T-helper 2 cell treated with Interferon-gamma antibody and Interleukin-4, amounts not matched to agents 100 ng/mL and 5 ng/mL, for 36 hours (primary cell): ENCODE data around the gene RD3L. TPM values are rescaled to one million over a fixed set of nuclear protein-coding genes. Genes with fewer than 3 reads are reported as not detected.

Source experiments
- intact Hi-C: fragments of 100-400 bp; cut with micrococcal nuclease; formaldehyde crosslinking; loops from one replicate; pipeline ENCODE4 v1.15.1; 2023
- total RNA-seq: library from RNA; stranded (reverse); gene quantifications from 2 replicates; pipeline ENCODE4 v1.2.3, GENCODE V29; 2022

The RD3L gene
- total RNA-seq, 1 donor from 2014 or later = not detected

DNA sequence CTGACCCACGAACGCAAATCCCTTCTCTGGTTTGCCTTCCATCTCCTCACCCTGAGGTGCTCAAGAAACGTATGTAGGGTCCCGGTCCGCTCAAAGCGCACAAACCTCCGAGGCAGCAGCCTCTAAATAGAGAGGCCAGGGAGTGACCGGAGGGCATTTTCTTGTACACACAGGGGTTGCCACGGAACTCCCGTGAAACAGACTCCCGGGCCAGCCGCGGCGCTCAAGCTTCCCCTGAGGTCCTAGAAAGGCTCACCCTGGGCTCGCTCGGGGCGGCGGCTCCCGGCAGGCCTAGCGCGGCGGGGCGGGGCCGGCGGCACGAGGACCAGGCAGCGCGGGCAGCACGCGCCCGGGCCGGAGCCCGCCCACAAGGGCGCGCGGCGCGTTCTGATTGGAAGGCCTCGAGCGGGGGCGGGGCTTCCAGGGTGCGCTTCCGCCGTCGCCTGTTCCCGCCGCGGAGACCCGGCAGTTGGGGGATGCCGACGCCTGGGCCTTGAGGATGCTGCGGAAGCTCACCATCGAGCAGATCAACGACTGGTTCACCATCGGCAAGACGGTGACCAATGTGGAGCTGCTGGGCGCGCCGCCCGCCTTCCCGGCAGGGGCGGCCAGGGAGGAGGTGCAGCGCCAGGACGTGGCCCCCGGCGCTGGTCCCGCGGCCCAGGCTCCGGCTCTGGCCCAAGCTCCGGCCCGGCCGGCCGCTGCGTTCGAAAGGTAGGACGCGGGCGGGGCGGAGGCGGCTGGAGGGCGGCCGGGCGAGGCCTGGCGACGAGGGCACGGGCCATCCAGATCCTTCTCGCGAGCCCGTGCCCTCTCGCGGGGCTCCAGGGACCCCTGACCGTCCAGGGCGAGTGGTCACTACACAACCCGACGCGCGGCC, 14.1 kb downstream of the RD3L start, which contains the start of gene TDRD9:
Gene TDRD9 (plus strand): TSS at position 446 of the 880 bp plus-strand sequence. CDS start 54 bp downstream, at position 500.
- intact Hi-C loops = no loop called here

DNA sequence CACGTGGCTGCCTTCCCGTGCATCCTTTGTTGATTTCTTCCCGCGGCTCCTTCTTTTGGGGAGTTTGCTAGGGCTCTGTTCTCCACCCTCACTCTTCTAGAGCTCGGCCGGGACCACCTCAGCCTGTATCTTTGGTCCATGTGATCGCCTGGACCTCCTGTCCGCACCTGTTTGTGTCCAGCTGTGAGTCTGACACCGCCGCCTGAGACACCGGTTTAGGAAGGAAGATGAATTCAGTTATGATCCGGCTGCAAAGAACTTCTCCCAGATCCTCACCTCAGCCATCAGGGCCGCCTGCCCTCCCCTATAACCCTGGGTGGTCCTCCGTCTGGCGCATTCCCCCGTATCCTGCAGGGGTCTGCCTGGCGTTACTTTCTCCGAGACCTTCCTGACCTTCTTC, 14.8 kb downstream of the RD3L start:
- intact Hi-C loops = no loop called here

DNA sequence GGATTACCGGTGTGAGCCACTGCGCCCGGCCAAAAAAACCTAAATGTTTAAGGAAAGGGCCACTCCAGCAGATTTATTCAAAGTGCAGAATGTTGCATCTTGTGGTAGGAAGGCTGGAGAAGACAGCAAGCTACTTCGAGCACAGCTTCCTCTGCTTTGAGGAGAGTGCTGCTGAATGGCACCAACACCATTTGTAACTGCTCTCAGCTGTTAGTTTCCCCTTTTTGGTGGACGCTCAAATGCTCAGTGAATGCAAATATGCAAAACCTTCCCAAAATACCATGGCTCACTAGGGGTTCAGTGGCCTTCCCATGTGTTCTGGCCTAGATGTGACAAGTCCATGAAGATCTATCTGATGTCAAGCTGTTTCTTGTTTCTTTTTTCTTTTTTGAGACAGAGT, 17.0 kb downstream of the RD3L start:
- intact Hi-C loops = no loop called here

DNA sequence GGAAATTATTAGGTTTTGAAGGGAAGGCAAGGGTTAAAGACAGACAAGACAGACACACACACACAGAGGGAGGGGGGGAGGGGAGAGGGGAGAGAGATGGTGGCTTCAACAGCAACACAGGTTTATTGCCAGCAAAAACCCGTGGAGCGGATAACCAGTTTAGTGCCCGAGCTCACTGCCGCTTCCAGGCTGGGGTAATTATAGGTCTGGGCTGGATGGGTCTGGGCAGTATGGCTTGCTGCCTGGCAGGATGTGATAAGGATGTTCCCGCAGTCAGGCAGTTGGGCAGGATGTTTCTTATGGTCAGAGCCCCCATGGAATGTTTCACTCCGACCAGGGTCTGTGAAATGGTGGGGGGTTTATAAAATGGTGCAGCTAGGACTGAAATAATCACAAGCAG, 18.5 kb downstream of the RD3L start:
- intact Hi-C loops = loop anchor here (5.0 kb wide), 1 partner anchor 153 kb away; no protein-coding TSS in a partner anchor

DNA sequence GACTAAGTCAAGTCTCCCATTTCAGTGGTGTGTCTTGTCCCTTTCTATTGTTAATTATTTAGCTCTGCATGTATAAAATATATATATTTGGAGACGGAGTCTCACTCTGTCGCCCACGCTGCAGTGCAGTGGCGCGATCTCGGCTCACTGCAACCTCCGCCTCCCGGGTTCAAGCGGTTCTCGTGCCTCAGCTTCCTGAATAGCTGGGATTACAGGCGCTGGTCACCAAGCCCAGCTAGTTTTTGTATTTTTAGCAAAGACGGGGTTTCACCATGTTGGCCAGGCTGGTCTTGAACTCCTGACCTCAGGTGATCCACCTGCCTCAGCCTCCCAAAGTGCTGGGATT, 20.5 kb downstream of the RD3L start:
- intact Hi-C loops = loop anchor here (1.0 to 5.0 kb wide), 3 partner anchors 75 to 207 kb away; partner anchors contain the start of genes PPP1R13B, XRCC3 and ZFYVE21

DNA sequence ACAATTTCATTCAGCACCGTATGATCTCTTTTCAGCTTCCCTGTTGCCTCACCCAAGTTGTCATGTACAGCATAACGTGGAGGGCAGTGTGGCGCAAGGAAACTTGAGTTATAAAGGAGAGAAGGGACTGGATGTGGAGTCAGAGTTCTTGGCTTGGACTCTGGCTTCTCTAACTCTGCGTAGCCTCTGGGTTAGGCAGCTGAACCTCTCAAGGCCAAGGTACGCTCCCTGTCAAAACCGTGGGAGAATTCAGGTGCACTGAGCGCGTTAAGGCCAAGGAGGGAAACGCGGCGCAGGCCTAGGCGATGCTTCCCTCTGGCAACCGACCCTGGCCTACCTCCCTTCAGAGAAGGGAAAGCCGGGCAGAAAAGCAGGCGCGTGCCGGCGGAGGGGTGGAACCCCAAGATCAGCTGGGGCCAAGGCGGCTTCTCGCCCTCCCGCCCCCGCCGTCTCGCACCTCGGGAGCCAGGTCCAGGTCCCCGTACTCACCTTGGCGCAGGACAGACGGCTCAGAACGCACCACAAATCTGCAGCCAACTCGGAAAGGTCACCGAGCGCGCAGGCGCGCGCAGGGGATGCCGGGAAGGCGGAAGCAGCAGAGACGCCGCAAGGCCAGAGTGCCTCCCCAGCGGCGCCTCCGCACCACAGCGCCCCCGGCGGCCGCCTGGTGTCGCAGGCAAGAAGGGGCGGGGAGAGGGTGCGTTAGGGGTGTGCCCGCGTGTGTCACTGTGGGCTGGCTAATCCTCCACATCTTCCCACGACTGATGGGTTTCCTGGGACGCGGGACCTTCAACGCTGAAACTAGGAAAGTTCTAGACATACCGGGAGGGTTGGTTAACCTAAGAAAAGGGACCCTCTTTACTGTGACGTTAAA, 21.1 kb downstream of the RD3L start:
- intact Hi-C loops = loop anchor here (1.0 to 5.0 kb wide), 3 partner anchors 74 to 206 kb away; partner anchors contain the start of genes PPP1R13B, XRCC3 and ZFYVE21

DNA sequence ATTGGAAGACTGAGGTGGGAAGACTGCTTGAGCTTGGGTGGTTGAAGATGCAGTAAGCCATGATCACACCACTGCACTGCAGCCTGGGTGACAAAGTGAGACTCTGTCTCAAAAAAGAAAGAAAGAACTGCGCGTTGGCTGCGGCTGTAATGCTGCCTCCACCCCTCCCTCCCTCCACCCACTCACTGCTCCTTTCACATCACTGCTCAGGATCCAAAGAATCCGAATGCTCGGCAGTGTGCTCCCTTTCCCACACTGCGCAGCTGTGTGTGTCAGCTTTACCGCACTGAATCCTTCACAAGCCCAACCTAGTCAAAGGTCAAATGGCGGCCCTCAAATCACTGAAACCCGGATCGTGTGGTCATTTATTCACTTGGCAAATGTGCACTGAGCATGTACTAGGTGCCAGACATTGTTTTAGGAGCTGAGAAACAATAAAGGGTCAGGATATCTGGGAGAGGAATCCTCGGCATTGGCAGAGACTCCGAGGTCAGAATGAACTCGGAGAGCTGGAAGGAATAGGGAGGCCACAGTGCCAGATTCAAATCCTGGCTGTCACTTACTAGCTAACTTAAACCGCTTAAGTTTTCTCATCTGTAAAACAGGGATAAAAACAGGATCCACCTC, 25.6 kb downstream of the RD3L start:
- intact Hi-C loops = no loop called here

DNA sequence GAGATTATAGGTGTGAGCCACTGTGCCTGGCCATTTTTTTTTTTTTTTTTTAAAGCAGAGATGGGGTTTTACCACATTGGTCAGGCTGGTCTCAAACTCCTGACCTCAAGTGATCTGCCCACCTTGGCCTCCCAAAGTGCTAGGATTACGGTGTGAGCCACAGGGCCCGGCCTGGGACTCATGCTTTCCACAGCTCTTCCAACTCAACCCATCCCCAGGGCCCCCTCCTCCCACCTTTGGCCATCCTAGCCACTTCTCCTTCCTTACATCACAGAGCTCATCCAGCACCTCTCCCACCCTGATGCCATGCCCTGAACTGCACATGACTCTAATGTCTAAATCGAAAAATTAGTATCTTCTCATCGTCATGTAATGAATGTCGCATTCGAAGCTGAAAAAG, 26.7 kb downstream of the RD3L start:
- intact Hi-C loops = no loop called here

DNA sequence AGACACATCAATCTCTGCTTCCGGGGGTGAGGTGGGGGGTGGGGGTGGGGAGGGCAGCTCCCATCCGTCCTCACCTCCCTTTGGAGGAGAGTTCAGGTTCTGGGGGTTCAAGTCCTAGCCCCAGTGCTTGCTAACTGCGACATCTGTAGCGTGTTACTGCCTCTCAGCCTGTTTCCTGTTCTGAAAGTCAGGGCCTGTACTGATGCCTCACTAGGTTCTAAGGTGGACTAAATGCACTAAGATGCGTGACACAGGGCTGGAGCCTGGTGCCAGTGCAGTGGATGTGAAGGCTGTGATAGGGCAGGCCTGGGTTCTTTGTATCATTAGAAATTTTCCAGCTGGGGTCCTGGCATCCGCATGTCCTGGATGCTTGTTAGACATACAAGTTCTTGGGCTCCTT, 31.3 kb downstream of the RD3L start:
- intact Hi-C loops = loop anchor here (1.0 kb wide), 1 partner anchor 103 kb away; no protein-coding TSS in a partner anchor

DNA sequence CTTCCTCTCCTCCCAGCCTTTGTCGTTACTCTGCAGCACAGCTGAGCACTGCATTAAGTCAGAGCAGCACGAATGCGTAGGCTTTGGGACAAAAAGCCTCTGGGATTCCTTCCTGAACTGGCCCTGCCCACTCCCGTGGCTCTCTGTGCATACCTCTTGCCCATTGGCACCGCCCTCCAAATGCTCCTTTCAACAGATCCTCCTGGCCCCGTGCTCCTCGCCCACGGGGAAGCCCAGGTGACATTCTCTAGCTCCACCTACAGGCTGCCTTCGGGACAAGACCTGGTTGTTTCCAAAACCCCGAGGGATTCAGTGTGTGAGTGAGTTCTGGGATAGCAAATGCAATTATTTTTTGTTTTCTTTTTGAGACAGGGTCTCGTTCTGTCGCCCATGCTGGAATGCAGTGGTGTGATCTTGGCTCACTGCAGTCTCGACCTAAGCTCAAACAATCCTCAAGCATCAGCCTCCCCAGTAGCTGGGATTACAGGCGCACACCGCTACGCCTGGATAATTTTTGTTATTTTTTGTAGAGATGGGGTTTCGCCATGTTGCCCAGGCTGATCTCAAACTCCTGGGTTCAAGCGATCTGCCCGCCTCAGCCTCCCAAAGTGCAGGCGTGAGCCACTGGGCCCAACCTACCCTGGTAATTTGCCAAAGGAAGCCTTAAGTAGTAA, 31.9 kb downstream of the RD3L start:
- intact Hi-C loops = loop anchor here (1.0 kb wide), 1 partner anchor 102 kb away; no protein-coding TSS in a partner anchor

DNA sequence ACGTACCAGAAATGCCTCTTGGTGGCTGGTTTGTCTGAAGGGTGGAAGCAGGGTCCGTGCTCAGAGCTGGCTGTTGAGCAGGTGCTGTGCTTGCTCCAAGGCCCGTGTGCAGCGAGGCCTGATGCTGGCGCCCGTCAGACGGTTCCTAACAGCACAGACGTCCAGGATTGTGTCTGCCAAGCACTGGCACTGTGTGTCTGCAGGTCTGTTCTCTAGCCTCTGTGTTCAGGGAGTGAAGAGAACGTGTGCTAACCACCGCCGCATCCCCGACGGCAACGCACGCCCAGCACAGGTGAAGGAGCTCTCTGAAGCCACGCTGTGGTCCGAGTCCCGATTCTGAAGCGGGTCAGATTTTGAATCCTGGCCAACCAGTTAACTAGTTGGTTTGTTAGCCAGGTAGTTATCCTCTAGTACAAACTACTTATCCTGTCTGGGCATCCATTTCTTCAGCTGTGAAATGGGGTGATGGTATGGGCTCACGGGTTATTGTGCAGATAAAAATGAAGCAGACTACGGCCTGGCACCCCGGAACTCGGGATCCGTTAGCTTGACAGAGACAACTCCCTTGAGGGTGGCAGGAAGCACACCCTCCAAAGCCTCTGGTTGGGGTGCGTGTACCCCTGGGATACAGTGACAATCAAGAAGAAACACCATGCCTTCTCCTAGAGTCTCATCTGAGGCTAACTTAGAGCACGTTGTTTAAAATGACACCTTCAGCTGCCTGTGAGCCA, 32.6 kb downstream of the RD3L start:
- intact Hi-C loops = loop anchor here (1.0 kb wide), 1 partner anchor 101 kb away; no protein-coding TSS in a partner anchor

DNA sequence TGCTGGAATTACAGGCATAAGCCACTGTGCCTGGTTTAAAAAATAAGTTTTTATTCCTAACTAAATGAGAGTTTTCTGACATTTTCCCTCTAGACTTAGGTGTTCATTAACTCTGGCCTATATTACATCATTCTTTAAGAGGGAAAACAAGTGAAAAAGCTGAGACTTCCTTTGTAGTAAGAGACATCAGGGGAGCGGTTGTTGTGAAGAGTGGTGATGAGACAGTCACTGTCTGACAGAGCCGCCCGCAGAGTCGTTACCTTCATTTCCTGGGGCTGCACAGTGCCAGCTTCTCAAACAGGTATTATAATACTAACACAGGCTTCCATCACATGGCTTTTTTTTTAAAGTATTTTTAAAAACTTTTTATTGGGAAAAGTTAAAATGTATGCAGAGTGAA, 33.7 kb downstream of the RD3L start:
- intact Hi-C loops = no loop called here

DNA sequence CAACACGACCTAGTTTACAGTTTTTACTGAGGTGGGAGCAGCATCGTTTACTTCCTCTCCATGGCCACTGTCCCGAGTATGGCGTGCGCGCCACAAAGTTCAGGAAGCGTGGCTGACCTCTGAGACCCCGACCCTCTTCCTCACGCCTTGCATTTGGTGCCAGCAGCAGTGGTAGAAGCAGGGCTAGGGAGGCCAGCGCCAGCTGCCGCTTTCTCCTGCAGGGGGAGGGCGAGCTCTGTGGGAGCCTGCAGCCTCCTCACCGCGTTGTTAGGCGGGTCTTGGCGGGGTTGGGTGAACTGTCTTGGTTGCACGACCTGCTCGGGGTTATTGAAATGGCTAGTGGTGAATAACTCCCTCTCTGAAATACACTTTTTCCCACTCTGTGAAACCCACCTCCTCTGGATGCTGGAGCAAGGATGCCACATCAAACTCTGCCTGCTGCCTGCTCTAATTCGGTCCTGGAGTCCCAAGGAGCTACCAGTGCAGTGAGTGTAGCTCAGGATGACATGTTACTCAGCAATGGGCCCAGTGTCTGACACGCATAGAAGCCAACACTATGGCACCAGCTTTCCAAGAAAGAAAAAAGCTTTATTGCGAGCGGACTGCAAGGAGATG, 36.4 kb downstream of the RD3L start:
- intact Hi-C loops = no loop called here

DNA sequence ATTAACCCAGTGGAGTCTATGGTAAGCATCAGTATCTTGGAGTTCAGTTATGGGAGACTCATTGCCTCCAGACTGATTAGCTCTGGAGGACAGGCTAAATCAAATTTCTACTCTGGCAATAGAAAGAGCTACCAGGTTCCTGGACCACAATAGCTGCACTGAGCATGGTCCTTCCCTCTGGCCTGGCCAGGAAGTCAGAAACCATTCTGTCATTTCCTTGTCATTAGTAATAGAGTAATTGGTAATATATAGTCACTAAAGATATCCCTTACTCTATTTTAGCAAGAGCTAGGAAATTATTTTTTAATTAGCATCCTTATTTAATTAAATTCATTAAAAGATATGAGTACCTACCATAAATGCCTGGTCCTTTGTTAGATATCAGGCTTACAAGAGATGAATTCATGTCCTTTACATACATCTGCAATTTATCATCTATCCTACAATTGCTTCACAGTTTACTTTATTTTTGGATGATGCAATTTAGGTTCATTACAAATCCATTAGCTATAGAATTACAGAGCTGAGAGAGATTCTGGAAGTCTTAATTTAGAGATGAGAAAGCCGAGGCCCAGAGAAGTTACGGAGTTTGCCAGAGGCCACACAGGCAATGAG, 37.7 kb downstream of the RD3L start:
- intact Hi-C loops = no loop called here

DNA sequence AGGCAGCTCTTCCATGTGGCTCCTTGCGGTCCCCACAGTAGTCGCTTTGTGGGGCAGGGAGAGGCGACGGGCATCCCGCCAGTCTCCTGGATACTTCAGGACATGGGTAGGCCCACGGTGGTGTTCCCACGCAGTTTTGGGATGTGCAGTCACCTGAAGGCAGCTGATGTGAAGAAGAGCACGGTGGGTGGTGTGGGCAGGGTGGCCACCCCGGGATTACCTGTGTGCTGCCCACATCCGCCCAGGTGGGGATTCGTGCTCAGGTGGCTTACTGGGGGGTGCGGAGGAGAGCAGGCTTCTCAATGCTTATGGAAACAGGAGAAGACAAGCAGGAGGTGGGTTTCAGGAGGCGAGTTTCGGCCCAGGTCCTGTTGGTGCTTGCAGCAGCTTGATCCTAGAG, 42.5 kb downstream of the RD3L start:
- intact Hi-C loops = no loop called here

DNA sequence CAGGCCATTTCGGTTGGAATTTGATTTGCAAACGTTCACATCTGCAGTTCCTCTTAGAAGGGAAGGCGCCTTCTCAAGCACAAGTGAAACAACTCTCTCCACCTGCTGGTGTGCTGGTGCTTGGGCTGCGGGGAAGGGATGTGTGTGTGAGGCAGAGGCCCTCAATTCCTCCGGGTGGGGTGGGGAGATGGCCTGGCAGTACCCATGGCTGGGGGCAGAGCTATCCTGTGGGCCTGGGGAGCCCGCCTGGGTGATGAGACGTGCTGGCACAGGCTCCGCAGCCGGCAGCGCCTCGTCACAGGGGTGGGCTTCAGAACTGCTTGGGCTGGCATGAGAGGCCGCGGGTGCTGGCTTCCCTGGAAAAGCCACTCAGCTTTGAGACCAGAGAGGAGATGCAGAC, 43.0 kb downstream of the RD3L start:
- intact Hi-C loops = no loop called here

DNA sequence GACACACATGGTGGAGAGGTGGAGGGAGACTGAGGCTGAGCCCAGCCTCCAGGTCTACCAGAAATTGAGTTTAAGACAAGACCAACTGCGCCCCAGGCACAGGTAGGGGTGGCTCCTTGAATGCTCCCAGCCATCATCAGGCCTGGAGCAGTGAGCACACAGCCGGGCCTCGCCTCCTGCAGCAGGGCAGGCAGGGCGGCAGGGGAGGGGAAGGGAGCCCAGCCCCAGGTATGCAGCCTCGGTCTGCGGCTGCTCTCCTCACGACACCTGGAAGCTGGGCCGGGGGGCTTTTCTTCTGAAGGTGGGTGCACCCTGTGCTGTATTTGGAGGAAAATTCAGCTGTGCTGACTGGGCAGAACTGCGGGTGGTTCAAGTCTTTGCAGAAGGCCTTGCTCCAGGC, 43.6 kb downstream of the RD3L start:
- intact Hi-C loops = no loop called here

DNA sequence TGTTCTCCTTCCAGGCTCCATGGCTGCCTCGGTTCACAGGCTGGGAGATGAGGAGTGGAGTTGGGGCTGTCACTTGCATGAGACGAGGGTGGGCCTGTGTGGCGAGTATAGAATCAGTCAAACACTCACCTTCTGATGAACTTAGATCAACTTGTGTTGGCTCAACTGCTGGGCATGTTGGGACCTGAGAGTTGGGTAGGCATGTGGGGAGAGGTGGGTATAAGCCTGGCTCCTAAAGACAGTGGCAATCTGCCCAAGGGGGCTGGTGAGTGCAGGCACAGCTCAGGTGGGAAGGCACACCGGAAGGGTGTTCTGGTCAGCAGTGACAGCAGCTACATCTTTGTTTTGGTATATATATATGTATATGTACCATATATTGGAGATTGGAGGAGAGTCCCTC, 44.1 kb downstream of the RD3L start:
- intact Hi-C loops = no loop called here
